Activated effector memory CD4-positive, alpha-beta T cell treated with Interleukin-2 at 50 U/mL for 16 hours (primary cell): ENCODE results near the gene ARAP2.

Experiments used
- DNase-seq: peaks from one replicate; pipeline ENCODE4 v3.0.0-alpha.2; 2020

ARAP2 gene

GRCh38 chr4:36255577-36255976 is 11.3 kb upstream of the ARAP2 start:
- peak; percentile 41 for DNase-seq

DNA sequence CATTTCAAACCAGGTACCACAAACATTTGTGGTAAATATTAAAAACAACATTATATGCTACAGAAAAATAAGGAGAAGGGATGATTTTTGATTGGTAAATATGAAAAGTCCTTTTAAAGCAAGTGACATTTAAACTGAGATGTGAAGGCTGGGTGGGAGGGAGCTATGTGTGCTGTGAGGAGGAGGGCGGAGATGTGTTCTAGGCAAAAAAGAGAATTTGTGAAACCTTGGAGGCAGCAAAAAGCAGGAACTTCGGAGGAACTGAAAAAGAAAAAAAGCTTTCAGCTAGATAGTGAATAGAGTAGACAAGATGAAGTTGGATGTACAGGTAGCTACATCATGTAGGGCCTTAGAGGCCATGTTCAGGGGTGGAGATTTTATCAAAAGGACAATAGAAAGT is 10.1 kb upstream of the ARAP2 start:
- DNase-seq: no peak

DNA sequence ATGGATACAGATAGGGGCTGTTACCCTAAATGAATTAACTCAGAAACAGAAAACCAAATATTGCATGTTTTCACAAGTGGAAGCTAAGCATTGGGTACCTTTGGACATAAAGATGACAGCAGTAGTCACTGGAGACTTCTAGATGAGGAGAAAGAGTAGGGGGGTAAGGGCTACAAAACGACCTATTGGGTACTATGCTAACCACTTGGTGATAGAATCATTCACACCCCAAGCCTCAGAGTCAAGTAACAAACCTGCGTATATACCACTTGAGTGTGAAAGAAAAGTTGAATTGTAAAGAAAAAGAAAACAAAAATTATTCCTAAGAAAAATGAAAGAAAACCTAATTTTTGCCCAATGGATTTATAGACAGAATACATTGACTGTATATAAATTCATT is 7.7 kb upstream of the ARAP2 start:
- DNase-seq: no peak

DNA sequence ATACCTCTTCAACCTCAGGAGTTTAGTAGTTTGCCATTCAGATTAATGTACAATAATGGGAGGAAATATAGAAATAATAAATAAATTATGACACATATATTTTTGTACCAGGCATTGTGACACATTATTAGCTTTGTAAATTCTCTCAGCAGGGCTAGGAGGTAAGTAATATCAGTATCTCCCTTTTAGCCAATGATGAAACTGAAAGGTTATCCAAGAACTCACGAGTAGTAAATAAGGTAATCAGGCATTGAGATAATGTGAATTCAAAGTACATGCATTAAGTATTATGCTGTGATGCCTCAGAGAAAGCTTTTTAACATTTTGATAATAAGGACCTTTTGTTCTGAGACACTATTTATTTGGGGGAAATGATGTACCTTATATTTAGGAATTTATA is 5.3 kb upstream of the ARAP2 start:
- DNase-seq: no peak

DNA sequence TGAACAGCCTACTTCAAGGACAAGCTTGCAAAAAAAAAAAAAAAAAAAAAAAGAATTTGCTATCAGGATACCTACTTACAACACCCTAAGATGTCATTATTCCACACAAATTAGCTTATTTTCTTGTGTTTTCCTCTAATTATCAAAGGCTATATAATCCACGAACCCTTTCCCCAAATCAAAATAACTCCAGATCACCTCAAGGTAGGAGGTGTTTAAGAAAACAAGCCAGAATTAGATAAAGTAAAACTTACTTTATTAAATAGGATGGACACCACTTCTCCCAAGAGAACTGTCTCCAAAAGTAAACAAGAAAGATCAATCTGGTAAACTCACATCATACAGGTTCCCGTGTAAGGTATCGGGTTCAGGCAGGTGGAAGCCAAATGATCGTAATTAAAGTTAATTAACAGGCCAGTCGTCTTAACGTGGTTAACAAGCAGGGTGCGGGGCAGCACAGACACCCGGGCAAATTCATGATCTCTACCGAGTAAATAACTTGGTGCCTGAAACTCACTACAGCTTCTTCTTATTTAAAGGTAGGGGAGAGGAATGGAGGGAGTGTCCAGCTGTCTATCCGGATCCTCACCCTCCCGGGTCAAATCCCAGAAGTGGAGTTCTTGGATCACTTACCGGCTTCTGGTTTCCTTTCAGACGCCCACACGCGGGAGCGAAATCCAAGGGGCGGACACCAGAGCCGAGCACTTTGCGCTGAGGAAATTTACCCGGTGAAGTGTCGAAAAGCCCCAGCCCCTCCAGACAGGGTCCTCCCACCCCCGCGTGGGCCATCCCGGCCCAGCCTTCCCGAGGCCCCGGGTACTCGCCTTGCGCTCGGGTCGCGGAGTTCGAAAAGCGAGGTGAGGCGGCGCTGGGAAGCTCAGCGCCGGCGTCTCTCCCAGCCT is 708 bp downstream of the ARAP2 start:
- DNase-seq: peak; percentile 41

DNA sequence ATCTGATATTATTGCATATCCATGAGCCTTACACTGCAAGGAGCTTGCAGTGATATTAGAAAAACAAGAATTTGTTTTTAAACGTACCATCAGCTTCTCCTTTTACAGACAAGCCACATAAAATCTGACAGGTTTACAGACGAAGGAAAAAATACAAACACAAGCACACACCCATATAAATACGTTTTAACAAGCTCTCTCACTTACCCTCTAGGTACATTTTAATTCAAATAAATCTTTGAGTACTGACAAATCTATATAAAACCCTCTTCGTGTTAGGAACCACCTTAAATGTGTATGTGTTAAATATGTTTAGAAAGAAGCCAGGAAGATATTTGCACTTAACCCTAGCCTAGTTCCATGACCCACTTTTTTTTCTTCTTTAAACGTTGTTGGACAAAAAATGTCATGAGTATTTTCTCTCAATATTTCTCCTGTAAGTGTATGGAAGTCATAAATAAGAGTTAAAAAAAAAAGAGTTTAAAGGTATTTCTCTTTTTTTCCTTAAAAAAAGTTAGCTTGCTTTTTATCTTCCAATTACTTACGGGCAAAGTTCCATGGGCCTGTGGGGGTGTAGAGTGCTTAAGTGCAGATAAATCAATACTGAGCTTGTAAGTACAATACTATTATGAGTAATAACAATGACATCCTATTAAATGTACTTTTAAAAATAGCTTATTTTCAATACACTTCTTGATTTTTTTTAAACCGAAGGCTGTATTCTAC is 1.5 kb downstream of the ARAP2 start:
- DNase-seq: no peak

- no peak for DNase-seq
Measured at GRCh38 chr4:36241771-36242170, 2.5 kb downstream of the ARAP2 start.

- no peak for DNase-seq
Measured at GRCh38 chr4:36237366-36238313, 6.7 kb downstream of the ARAP2 start.

GRCh38 chr4:36236159-36236558 is 8.2 kb downstream of the ARAP2 start:
- DNase-seq: no peak

DNA sequence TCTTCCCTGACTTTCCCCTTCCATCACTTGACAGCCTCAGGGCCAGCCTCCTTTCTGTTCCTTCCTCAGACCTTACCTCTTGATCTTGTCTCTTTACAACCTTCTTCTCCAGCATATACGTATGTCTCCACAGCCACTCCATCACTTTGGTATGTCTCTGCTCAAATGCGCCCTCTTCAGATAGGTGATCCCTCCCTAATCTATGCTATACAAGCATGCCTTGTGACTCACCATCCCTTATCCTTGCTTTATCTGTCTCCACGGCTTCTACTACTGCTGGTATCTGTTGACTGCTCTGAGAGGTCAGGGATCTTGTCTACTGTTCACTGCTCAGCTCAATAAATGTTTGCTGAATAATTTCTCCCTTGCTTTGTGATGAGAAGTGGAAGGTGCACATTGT is 9.0 kb downstream of the ARAP2 start:
- DNase-seq: no peak

GRCh38 chr4:36233567-36234266 is 10.6 kb downstream of the ARAP2 start:
- DNase-seq: no peak

GRCh38 chr4:36230534-36230933 is 13.8 kb downstream of the ARAP2 start:
- DNase-seq: no peak

DNA sequence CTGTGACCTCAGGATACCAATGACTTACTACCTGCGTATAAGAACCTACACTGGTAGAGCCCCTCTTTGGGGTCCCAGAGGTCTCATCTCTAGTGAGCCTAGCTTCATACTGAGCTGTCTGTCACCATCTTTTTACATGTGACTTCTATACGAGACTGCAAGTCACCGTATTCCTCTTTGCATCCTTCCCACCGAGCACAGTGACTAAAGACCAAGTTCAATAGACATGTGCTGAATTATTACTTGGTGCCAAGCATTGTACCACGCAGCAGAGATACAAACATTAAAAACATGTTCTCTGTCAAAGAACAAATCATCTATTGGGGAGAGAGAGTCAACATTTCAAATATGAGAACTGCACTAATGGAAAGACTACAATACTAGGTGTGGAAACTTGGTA is 16.4 kb downstream of the ARAP2 start:
- DNase-seq: no peak

- no peak for DNase-seq
Measured at GRCh38 chr4:36226430-36227227, 17.7 kb downstream of the ARAP2 start.

- DNase-seq: no peak
Measured at GRCh38 chr4:36224972-36225903, 19.1 kb downstream of the ARAP2 start.

- DNase-seq: no peak
Measured at GRCh38 chr4:36222702-36223101, 21.6 kb downstream of the ARAP2 start.

DNA sequence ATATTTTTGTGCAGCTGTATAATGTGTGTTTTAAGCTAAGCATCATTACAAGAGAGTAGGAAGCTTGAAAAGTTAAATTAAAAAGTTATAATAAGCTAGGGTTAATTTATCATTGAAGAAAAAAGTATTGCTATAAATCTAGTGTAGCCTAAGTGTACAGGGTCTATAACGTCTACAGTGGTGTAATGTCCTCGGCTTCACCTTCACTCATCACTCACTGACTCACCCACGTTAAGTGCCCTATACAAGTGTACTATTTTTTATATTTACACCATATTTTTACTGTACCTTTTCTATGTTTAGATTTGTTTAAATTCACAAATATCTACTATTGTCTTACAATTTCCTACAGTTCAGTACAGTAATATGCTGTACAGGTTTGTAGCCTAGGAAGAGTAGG is 23.5 kb downstream of the ARAP2 start:
- DNase-seq: no peak

GRCh38 chr4:36218121-36218520 is 26.2 kb downstream of the ARAP2 start:
- no peak for DNase-seq

DNA sequence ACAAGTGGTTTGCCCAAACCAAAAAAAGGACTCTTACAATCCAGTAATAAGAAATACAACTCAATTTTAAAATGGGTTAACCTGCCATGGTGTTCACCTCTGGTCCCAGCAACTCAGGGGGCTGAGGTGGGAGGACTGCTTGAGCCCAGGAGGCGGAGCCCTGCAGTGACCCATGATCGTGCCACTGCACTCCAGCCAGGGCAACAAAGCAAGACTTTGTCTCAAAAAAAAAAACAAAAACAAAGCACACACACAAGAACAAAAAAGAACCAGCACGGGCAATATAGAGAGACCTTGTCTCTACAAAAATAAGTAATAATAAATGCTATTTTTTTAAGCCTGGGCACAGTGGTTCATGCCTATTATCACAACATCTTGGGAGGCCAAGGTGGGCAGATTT is 28.7 kb downstream of the ARAP2 start:
- no peak for DNase-seq

- no peak for DNase-seq
Measured at GRCh38 chr4:36214735-36215485, 29.4 kb downstream of the ARAP2 start.
